ENCODE measurements around the gene SLITRK4.

- TF ChIP-seq CTCF (IDR thresholded peaks at IDR 0.05) (no peak), POLR2A (IDR thresholded peaks at IDR 0.05) (no peak)
These were observed 12.2 kb downstream of the SLITRK4 start for GRCh38 chrX:143623657-143624056.
